K562 (cell line): Measurements from ENCODE around the gene INPP5D. TPM values are rescaled to one million over a fixed set of nuclear protein-coding genes. Genes with fewer than 3 reads are reported as not detected.
A peak's percentile ranks its signal among the peaks of the same experiment; 100 is the strongest.

ENCODE experiments used
- ATAC-seq: fragments of 200-7000 bp; cut with Tn5 transposase; 3 replicates; pipeline ENCODE4 v1.9.1; 2020; ENCODE audit warnings: moderate library complexity
- BruUV-seq: library from RNA; stranded (reverse); fragments of 400-500 nt; replicated peaks from 2 replicates; lab custom pipeline; 2021; lab: Mats Ljungman, UMichigan
- CTCF ChIA-PET: fragments of 300-600 bp; formaldehyde crosslinking; extraction: SDS; loops from one replicate; lab custom pipeline; 2021; ENCODE audit warnings: low intra/inter-chr PET ratio; lab: Yijun Ruan, JAX
- POLR2A ChIA-PET: fragments of 300-600, 350-650 bp; sonication (Branson Sonifier 250); formaldehyde crosslinking; extraction: SDS; loops from one replicate; lab custom pipeline; 2021; ENCODE audit warnings: antibody characterized with exemption, inconsistent platforms; lab: Yijun Ruan, JAX
- DNase-seq, 4 experiments: peaks; one replicate each; pipeline versions ENCODE4 v3.0.0 to v3.0.0-alpha.2; 2011 to 2018; ENCODE audit warnings: low spot score in 3 of 4, mixed read lengths in 3 of 4; ENCODE audit errors: extremely low read depth in 1 of 4
- FAIRE-seq: peaks from 2 replicates; lab custom pipeline; 2011; peaks lifted over from hg19 to GRCh38; lab: Jason Lieb, UNC
- H2AFZ ChIP-seq: 2 replicates; pipeline ENCODE4 v1.6.0; 2011; ENCODE audit warnings: low read depth, low read length, control low read depth, inconsistent platforms
- H3K27ac ChIP-seq: fragments of 200-600 bp; 3 replicates; pipeline ENCODE4 v1.8.0; 2011; ENCODE audit warnings: low read depth, mild to moderate bottlenecking, control low read depth, inconsistent platforms, low read length, moderate library complexity, mixed read lengths; ENCODE audit errors: extremely low read depth
- H3K27me3 ChIP-seq, 2 experiments: fragments of 300-600 bp in 1 of 2; 2 replicates in 1 of 2; 3 replicates in 1 of 2; pipeline versions ENCODE4 v1.6.0 to v1.8.0; 2011; ENCODE audit warnings: inconsistent platforms in 2 of 2, low read length in 2 of 2, mild to moderate bottlenecking in 1 of 2, mixed read lengths in 1 of 2, moderate library complexity in 1 of 2; ENCODE audit not compliant: control insufficient read depth in 2 of 2, insufficient read depth in 2 of 2
- H3K36me3 ChIP-seq: fragments of 300-600 bp; 3 replicates; pipeline ENCODE4 v1.8.0; 2011; ENCODE audit warnings: mild to moderate bottlenecking, low read length, inconsistent platforms; ENCODE audit not compliant: control insufficient read depth, insufficient read depth
- H3K4me1 ChIP-seq, 2 experiments: fragments of 200-600 bp in 1 of 2; replicated peaks in 1 of 2; 2 replicates in 1 of 2; 3 replicates in 1 of 2; pipeline versions ENCODE4 v1.5.1 to v1.8.0; 2011; ENCODE audit warnings: inconsistent platforms in 2 of 2, low read length in 2 of 2, mild to moderate bottlenecking in 1 of 2, mixed read lengths in 1 of 2, moderate library complexity in 1 of 2; ENCODE audit not compliant: control insufficient read depth in 2 of 2, insufficient read depth in 2 of 2
- H3K4me2 ChIP-seq: 2 replicates; pipeline ENCODE4 v1.6.1; 2011; ENCODE audit warnings: low read length, control low read depth, inconsistent platforms, mixed read lengths; ENCODE audit not compliant: insufficient read depth
- H3K4me3 ChIP-seq: fragments of 200-600 bp; sonication (generic), shearing (Covaris generic); 2 replicates; pipeline ENCODE4 v1.5.1; 2016; ENCODE audit warnings: control low read depth, inconsistent platforms
- H3K79me2 ChIP-seq: fragments of 200-600 bp; 3 replicates; pipeline ENCODE4 v1.8.0; 2011; ENCODE audit warnings: low read length, inconsistent platforms; ENCODE audit not compliant: control insufficient read depth, insufficient read depth
- H3K9ac ChIP-seq, 2 experiments: 2 replicates each; pipeline versions ENCODE4 v1.6.0 to v1.6.1; 2011; ENCODE audit warnings: low read depth in 2 of 2, low read length in 2 of 2, control low read depth in 1 of 2, inconsistent platforms in 1 of 2, mild to moderate bottlenecking in 1 of 2, mixed read lengths in 1 of 2; ENCODE audit not compliant: insufficient read depth in 1 of 2
- H3K9me1 ChIP-seq: one replicate; pipeline ENCODE4 v1.6.0; 2011; ENCODE audit warnings: inconsistent platforms, mild to moderate bottlenecking, low read length, moderate library complexity; ENCODE audit not compliant: control insufficient read depth, insufficient read depth
- H3K9me3 ChIP-seq: replicated peaks from 2 replicates; pipeline ENCODE4 v1.5.1; 2011; ENCODE audit warnings: low read depth, low read length, inconsistent platforms; ENCODE audit not compliant: control insufficient read depth, insufficient read depth
- H4K20me1 ChIP-seq: replicated peaks from 2 replicates; pipeline ENCODE4 v1.6.1; 2011; ENCODE audit warnings: low read length, inconsistent platforms, mixed read lengths; ENCODE audit not compliant: control insufficient read depth, insufficient read depth
- ADNP ChIP-seq: fragments of 200-800 bp; sonication (Bioruptor generic); IDR thresholded peaks from 2 replicates; pipeline ENCODE4 v1.6.1; 2016; ENCODE audit warnings: missing genetic modification characterization, missing compliant biosample characterization
- CBX3 ChIP-seq, 2 experiments: IDR thresholded peaks; 1 replicate in 1 of 2; 2 replicates in 1 of 2; pipeline ENCODE4 v1.6.1; 2012; ENCODE audit warnings: inconsistent platforms in 2 of 2, low read length in 2 of 2, borderline replicate concordance in 1 of 2, control low read depth in 1 of 2
- CC2D1A ChIP-seq: fragments of 450-650 bp; IDR thresholded peaks from 2 replicates; pipeline ENCODE4 v1.6.1; 2017; ENCODE audit warnings: mild to moderate bottlenecking
- CHD4 ChIP-seq: fragments of 200-600 bp; sonication (generic); IDR thresholded peaks from 3 replicates; pipeline ENCODE4 v1.6.1; 2012; ENCODE audit warnings: low read depth, mild to moderate bottlenecking, mixed read lengths, low read length, inconsistent platforms; ENCODE audit not compliant: insufficient read depth, insufficient replicate concordance, poor library complexity, severe bottlenecking
- DMBX1 ChIP-seq: fragments of 250-450 bp; sonication (Bioruptor Pico); IDR thresholded peaks from 2 replicates; pipeline ENCODE4 v1.8.0; 2022; ENCODE audit warnings: inconsistent platforms, mild to moderate bottlenecking, moderate library complexity, borderline replicate concordance
- GTF2A2 ChIP-seq: IDR thresholded peaks from 2 replicates; pipeline ENCODE4 v1.6.1; 2016; ENCODE audit warnings: mild to moderate bottlenecking, missing genetic modification characterization, missing compliant biosample characterization
- KLF6 ChIP-seq: fragments of 250-450 bp; sonication (Bioruptor Pico); IDR thresholded peaks from 2 replicates; pipeline ENCODE4 v1.4.0; 2020; ENCODE audit warnings: mild to moderate bottlenecking, moderate library complexity, borderline replicate concordance
- MTA2 ChIP-seq: fragments of 450-650 bp; IDR thresholded peaks from 2 replicates; pipeline ENCODE4 v1.6.1; 2016; ENCODE audit warnings: low read depth
- NCOA2 ChIP-seq, 2 experiments: fragments of 450-650 bp; IDR thresholded peaks; 2 replicates each; pipeline ENCODE4 v1.6.1; 2018; ENCODE audit warnings: mild to moderate bottlenecking in 2 of 2, moderate library complexity in 1 of 2; ENCODE audit not compliant: partially characterized antibody in 2 of 2
- SAFB ChIP-seq: fragments of 200-400 bp; formaldehyde crosslinking; IDR thresholded peaks from 2 replicates; pipeline ENCODE4 v1.6.1; 2017; ENCODE audit warnings: low read depth, low read length, borderline replicate concordance
- SMAD2 ChIP-seq: fragments of 150-350 bp; IDR thresholded peaks from 2 replicates; pipeline ENCODE4 v1.6.1; 2014; ENCODE audit warnings: low read depth, mild to moderate bottlenecking, low read length
- SREBF2 ChIP-seq: sonication (generic); formaldehyde crosslinking; IDR thresholded peaks from 2 replicates; pipeline ENCODE4 v1.4.0; 2020; ENCODE audit warnings: mild to moderate bottlenecking, missing genetic modification reagents
- STAG1 ChIP-seq: sonication (generic); formaldehyde crosslinking; IDR thresholded peaks from 2 replicates; pipeline ENCODE4 v1.5.0; 2020; ENCODE audit warnings: missing genetic modification reagents, borderline replicate concordance
- TCF7 ChIP-seq: sonication (generic); IDR thresholded peaks from 2 replicates; pipeline ENCODE4 v1.6.1; 2016; ENCODE audit warnings: antibody characterized with exemption, borderline replicate concordance
- TSC22D4 ChIP-seq: fragments of 450-650 bp; IDR thresholded peaks from 2 replicates; pipeline ENCODE4 v1.6.1; 2016; ENCODE audit warnings: missing genetic modification characterization, missing biosample characterization, control low read depth
- U2AF2 ChIP-seq: fragments of 200-400 bp; formaldehyde crosslinking; optimal IDR thresholded peaks from 2 replicates; pipeline ENCODE3; 2017; ENCODE audit warnings: low read depth, mild to moderate bottlenecking, low read length
- ZNF445 ChIP-seq: fragments of 250-450 bp; sonication (Bioruptor Pico); IDR thresholded peaks from 2 replicates; pipeline ENCODE4 v1.4.0; 2020; ENCODE audit warnings: low read depth, mild to moderate bottlenecking, moderate library complexity
- ZNF695 ChIP-seq: fragments of 450-650 bp; formaldehyde crosslinking; IDR thresholded peaks from 2 replicates; pipeline ENCODE4 v1.4.0; 2020; ENCODE audit warnings: mild to moderate bottlenecking, moderate library complexity
- WGBS: fragments of 100-300 bp; shearing (Covaris generic); methylation state at CpG from one replicate; pipeline ENCODE4 v1.1.6; 2016; ENCODE audit warnings: low coverage, mixed read lengths; ENCODE audit not compliant: insufficient coverage; ENCODE audit errors: missing lambda C conversion rate; 5-methylcytosine and 5-hydroxymethylcytosine counted together
- in situ Hi-C: fragments of 300-500 bp; cut with MboI; formaldehyde crosslinking; loops from 4 replicates; pipeline ENCODE4 v1.15.0; 2018; ENCODE audit warnings: inconsistent platforms, mixed read lengths
- intact Hi-C: fragments of 100-400 bp; cut with micrococcal nuclease; formaldehyde crosslinking; loops from 2 replicates; pipeline ENCODE4 v1.14.2; 2022
- polyA plus RNA-seq, 8 experiments: library from polyadenylated mRNA; depleted of rRNA in 4 of 8; stranded (reverse) in 5 of 8; unstranded in 3 of 8; fragments of >200 nt; fragmentation: Nextera tagmentation in 2 of 8; fragmentation: Illumina TruSeq in 1 of 8; extraction: Ambion mirVana in 2 of 8; extraction: Trizol in 1 of 8; gene quantifications; 2 replicates each; pipeline versions ENCODE4 v1.2.1 to v1.2.3, GENCODE V29; 2011 to 2014; ENCODE audit warnings: inconsistent platforms in 1 of 8, missing spikeins in 1 of 8
- total RNA-seq, 7 experiments: library from RNA; depleted of rRNA in 6 of 7; stranded (reverse); fragments of >200 nt in 6 of 7; fragmentation: Illumina TruSeq in 2 of 7; extraction: Trizol in 2 of 7; gene quantifications; 2 replicates each; pipeline versions ENCODE4 v1.2.1 to v1.2.3, GENCODE V29; 2011 to 2021; ENCODE audit warnings: low replicate concordance in 1 of 7
- TF ChIP-seq, protein P1 (sequence below): fragments of 250-450 bp; sonication (Bioruptor Pico); IDR thresholded peaks from 2 replicates; pipeline ENCODE4 v1.5.0; 2020; ENCODE audit warnings: mild to moderate bottlenecking, borderline replicate concordance
- TF ChIP-seq, protein P2 (sequence below): fragments of 250-450 bp; sonication (Bioruptor Pico); IDR thresholded peaks from 2 replicates; pipeline ENCODE4 v1.8.0; 2022; ENCODE audit warnings: moderate library complexity, mild to moderate bottlenecking, inconsistent platforms

INPP5D gene
- total and polyA plus RNA-seq, 9 of the 15 experiments (the other 6 are each of a cell fraction or from before 2014, with no cell fraction given), result 0.55 to 6.2 (median 2.2) TPM

DNA sequence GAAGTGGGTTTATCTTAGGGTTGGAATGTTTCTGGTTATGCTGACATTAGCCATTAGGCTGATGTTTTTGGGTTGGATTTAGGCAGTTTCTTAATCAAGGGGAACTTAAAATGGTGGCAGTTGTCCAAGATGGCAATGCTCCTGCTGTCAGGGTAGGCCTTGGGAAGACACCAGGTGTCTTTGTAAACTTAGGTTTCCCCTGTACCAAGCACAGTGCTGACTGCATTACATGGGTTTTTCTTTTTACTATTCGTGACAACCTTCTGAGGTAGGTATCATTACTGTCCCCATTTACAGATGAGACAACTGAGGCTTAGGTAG is 190.8 kb downstream of the INPP5D start:
- WGBS, result 11% methylated on average over 1 of the region's 1 CpG
- Histone ChIP-seq H2AFZ (peak overlapping the region; percentile 100), H3K4me1 (peaks cover 0 to 7% of the 10 kb centered on the region in 2 experiments; a peak in 2 of 5 replicates), H4K20me1 (no peaks in the 10 kb centered on the region), H3K27me3 (no peaks in the 10 kb centered on the region), H3K9ac (peak overlapping the region; percentile 41 to 56; a peak in 3 of 4 replicates), H3K36me3 (peaks cover 26% of the 10 kb centered on the region; the same call in 2 of the 3 replicates), H3K9me1 (no peaks in the 10 kb centered on the region), H3K4me3 (no peak overlapping the region), H3K9me3 (peaks cover 12% of the 10 kb centered on the region), H3K4me2 (peak overlapping the region; percentile 65), H3K27ac (peak overlapping the region; percentile 75), H3K79me2 (peaks cover 43% of the 10 kb centered on the region)
- no TSS peak for BruUV-seq
- CTCF ChIA-PET, result interaction anchor here (1.1 to 1.2 kb wide), 2 partner anchors 396 to 398 kb away, joined by 3 read pairs; no protein-coding TSS in a partner anchor
- intact Hi-C loops (loop anchor here (1.0 to 10.0 kb wide), 3 partner anchors 122 to 399 kb away; no protein-coding TSS in a partner anchor), in situ Hi-C loops (loop anchor here (25.0 kb wide), 1 partner anchor 639 kb away; no protein-coding TSS in a partner anchor)
- DNase-seq (no peak), ATAC-seq (no peak), FAIRE-seq (no peak)
- POLR2A ChIA-PET, result no interaction called here
- peak; percentile 95 for TF ChIP-seq ADNP (tag)
- no peak for TF ChIP-seq ZNF695 (CRISPR knock-in tag)
- no peak for TF ChIP-seq SAFB
- peak in 1 of 2 experiments; percentile 84; a peak in 1 of 3 replicates for TF ChIP-seq CBX3 (IDR thresholded peaks at IDR 0.05; ENCODE audit: borderline replicate concordance in 1 of 2, low read length in 2 of 2)
- TF ChIP-seq TSC22D4 (tag), result no peak
- no peak for TF ChIP-seq ZNF445 (CRISPR knock-in tag)
- no peak for TF ChIP-seq U2AF2
- TF ChIP-seq, protein P1, sequence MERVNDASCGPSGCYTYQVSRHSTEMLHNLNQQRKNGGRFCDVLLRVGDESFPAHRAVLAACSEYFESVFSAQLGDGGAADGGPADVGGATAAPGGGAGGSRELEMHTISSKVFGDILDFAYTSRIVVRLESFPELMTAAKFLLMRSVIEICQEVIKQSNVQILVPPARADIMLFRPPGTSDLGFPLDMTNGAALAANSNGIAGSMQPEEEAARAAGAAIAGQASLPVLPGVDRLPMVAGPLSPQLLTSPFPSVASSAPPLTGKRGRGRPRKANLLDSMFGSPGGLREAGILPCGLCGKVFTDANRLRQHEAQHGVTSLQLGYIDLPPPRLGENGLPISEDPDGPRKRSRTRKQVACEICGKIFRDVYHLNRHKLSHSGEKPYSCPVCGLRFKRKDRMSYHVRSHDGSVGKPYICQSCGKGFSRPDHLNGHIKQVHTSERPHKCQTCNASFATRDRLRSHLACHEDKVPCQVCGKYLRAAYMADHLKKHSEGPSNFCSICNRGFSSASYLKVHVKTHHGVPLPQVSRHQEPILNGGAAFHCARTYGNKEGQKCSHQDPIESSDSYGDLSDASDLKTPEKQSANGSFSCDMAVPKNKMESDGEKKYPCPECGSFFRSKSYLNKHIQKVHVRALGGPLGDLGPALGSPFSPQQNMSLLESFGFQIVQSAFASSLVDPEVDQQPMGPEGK (CRISPR knock-in tag), result no peak
- no peak for TF ChIP-seq CC2D1A
- no peak for TF ChIP-seq DMBX1 (CRISPR knock-in tag)
- no peak for TF ChIP-seq STAG1 (CRISPR knock-in tag)
- TF ChIP-seq KLF6 (CRISPR knock-in tag), result no peak
- no peak for TF ChIP-seq MTA2
- TF ChIP-seq, protein P2, sequence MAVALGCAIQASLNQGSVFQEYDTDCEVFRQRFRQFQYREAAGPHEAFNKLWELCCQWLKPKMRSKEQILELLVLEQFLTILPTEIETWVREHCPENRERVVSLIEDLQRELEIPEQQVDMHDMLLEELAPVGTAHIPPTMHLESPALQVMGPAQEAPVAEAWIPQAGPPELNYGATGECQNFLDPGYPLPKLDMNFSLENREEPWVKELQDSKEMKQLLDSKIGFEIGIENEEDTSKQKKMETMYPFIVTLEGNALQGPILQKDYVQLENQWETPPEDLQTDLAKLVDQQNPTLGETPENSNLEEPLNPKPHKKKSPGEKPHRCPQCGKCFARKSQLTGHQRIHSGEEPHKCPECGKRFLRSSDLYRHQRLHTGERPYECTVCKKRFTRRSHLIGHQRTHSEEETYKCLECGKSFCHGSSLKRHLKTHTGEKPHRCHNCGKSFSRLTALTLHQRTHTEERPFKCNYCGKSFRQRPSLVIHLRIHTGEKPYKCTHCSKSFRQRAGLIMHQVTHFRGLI (CRISPR knock-in tag), result no peak
- no peak for TF ChIP-seq SREBF2
- no peak for TF ChIP-seq SMAD2
- peak in 1 of 2 experiments; percentile 15 for TF ChIP-seq NCOA2 (IDR thresholded peaks at IDR 0.05; ENCODE audit: partially characterized antibody in 2 of 2)
- no peak for TF ChIP-seq GTF2A2
- TF ChIP-seq TCF7, result no peak
- TF ChIP-seq CHD4, result peak; percentile 94
